ENCODE data around the gene CFAP410. TPM values are rescaled to one million over a fixed set of nuclear protein-coding genes. Genes with fewer than 3 reads are reported as not detected.

Gene CFAP410
- total and polyA plus RNA-seq, 2 of the 8 experiments (the other 6 are each of a cell fraction or from before 2014, with no cell fraction given) = 10.6 to 12.0 TPM

- Histone ChIP-seq H3K4me2 (ENCODE audit: insufficient read depth in 1 of 2, low read depth in 2 of 2, low read length in 2 of 2) (peak within 1 kb of the TSS; percentile 89 to 90), H3K4ac (replicated peaks; ENCODE audit: insufficient read length, low read depth, low read length) (peak within 1 kb of the TSS; percentile 9), H4K91ac (replicated peaks; ENCODE audit: insufficient read length, low read length) (peak within 1 kb of the TSS; percentile 4), H2BK5ac (ENCODE audit: low read depth, low read length) (peak within 1 kb of the TSS; percentile 60; the same call in 1 of the 2 replicates), H2BK20ac (ENCODE audit: low read length) (no peak within 1 kb of the TSS), H2BK120ac (replicated peaks; ENCODE audit: low read depth, low read length) (no peak within 1 kb of the TSS), H2BK15ac (ENCODE audit: low read length) (peak within 1 kb of the TSS; percentile 20; the same call in 1 of the 2 replicates), H3K56ac (replicated peaks; ENCODE audit: insufficient read length, low read depth, low read length) (no peak within 1 kb of the TSS), H3K9me3 (ENCODE audit: insufficient read depth in 2 of 2, low read depth in 1 of 2, low read length in 1 of 2) (no peaks in the 10 kb centered on the region), H3K9ac (replicated peaks in 1 of 4; ENCODE audit: extremely low read depth in 1 of 4, low read depth in 3 of 4, low read length in 3 of 4) (peak within 1 kb of the TSS in 2 of 4 experiments; percentile 15 to 56; a peak in 3 of 7 replicates), H4K8ac (ENCODE audit: extremely low read depth, insufficient read depth, low read length) (peak within 1 kb of the TSS; percentile 71), H3K36me3 (ENCODE audit: control insufficient read depth in 2 of 4, insufficient read depth in 4 of 4, low read length in 3 of 4) (no peaks in the 10 kb centered on the region), H3K79me2 (ENCODE audit: control insufficient read depth in 1 of 2, insufficient read depth in 2 of 2, low read length in 2 of 2) (peaks cover 0 to 3% of the 10 kb centered on the region in 2 experiments; a peak in 1 of 4 replicates), H3K23ac (ENCODE audit: insufficient read length) (no peak within 1 kb of the TSS), H2AK5ac (ENCODE audit: low read depth, low read length) (no peak within 1 kb of the TSS), H3K4me3 (ENCODE audit: extremely low read depth in 1 of 4, insufficient read depth in 2 of 4, low read depth in 3 of 4, low read length in 4 of 4) (peak within 1 kb of the TSS; percentile 55 to 68 (median 64)), H3K27me3 (replicated peaks in 1 of 4; ENCODE audit: control insufficient read depth in 3 of 4, extremely low read depth in 1 of 4, insufficient read depth in 3 of 4, low read length in 3 of 4) (peaks cover 0 to 3% (median 0%) of the 10 kb centered on the region in 4 experiments; a peak in 2 of 7 replicates), H3K79me1 (ENCODE audit: low read depth, low read length) (peaks cover 6% of the 10 kb centered on the region; the same call in 1 of the 2 replicates), H3K18ac (ENCODE audit: extremely low read depth, low read length) (peak within 1 kb of the TSS; percentile 71), H3K27ac (ENCODE audit: low read depth, low read length) (no peak within 1 kb of the TSS; the same call in 1 of the 2 replicates), H2BK12ac (ENCODE audit: low read depth, low read length) (0 out of 2 replicates have a peak within 1 kb of the TSS, but pooled peaks have one; percentile 4), H3K4me1 (replicated peaks in 1 of 4; ENCODE audit: control insufficient read depth in 3 of 4, insufficient read depth in 4 of 4, low read length in 3 of 4) (peaks cover 0 to 19% (median 5%) of the 10 kb centered on the region in 4 experiments; a peak in 5 of 7 replicates), H4K20me1 (replicated peaks in 1 of 2; ENCODE audit: control insufficient read depth in 1 of 2, insufficient read depth in 2 of 2, low read length in 2 of 2) (peaks cover 6 to 12% of the 10 kb centered on the region in 2 experiments), H3K14ac (ENCODE audit: insufficient read length) (no peak within 1 kb of the TSS), H2AFZ (ENCODE audit: low read length) (peak within 1 kb of the TSS; percentile 80), H3K23me2 (ENCODE audit: low read depth, low read length) (peaks cover 12% of the 10 kb centered on the region; the same call in 1 of the 2 replicates), H4K5ac (ENCODE audit: insufficient read length, low read depth, low read length) (peak within 1 kb of the TSS; percentile 90)
- no peak for FAIRE-seq
- ChIA-PET POLR2A (ENCODE audit: partially characterized antibody) (no interaction called here), CTCF (ENCODE audit: partially characterized antibody) (interaction anchor here (1.0 to 2.0 kb wide), 5 partner anchors 9 to 180 kb away, joined by 3 to 7 read pairs (median 3); partner anchors contain the start of gene TRPM2)
- WGBS, 2 experiments (ENCODE audit: extremely low coverage in 1 of 2, insufficient coverage in 1 of 2, insufficient read length in 1 of 2, insufficient replicate concordance in 2 of 2, low coverage in 1 of 2, low lambda C conversion rate in 2 of 2, missing lambda C conversion rate in 1 of 2) = 1% methylated on average over 26 of the region's 94 CpGs; no CpG with 5 or more reads in 1 of the 2 experiments
- DNase-seq (ENCODE audit: low read depth in 1 of 2, low spot score in 2 of 2) = peak; percentile 29 to 83
- TF ChIP-seq ATF3 (IDR thresholded peaks at IDR 0.05; ENCODE audit: insufficient read depth, low read depth, low read length) (no peak), CREB1 (IDR thresholded peaks at IDR 0.05) (peak; percentile 24; the same call in 1 of the 2 replicates), PHF8 (conservative IDR thresholded peaks at IDR 0.05; ENCODE audit: low read depth, low read length) (no peak), MAFK (IDR thresholded peaks at IDR 0.05; ENCODE audit: low read depth, low read length) (no peak), JUN (IDR thresholded peaks at IDR 0.05; ENCODE audit: low read depth, low read length) (no peak), SIN3A (conservative IDR thresholded peaks at IDR 0.05 in 1 of 2, IDR thresholded peaks at IDR 0.05 in 1 of 2; ENCODE audit: low read depth in 1 of 2, low read length in 2 of 2) (peak; percentile 58 to 81; a peak in 1 of 4 replicates), EP300 (IDR thresholded peaks at IDR 0.05; ENCODE audit: borderline replicate concordance in 1 of 2, low read depth in 2 of 2, low read length in 2 of 2) (peak in 1 of 2 experiments; percentile 70; a peak in 1 of 3 replicates), TAF1 (IDR thresholded peaks at IDR 0.05; ENCODE audit: low read depth, low read length) (0 out of 2 replicates have a peak, but pooled peaks have one; percentile 27)
- TF ChIP-seq, protein P1, sequence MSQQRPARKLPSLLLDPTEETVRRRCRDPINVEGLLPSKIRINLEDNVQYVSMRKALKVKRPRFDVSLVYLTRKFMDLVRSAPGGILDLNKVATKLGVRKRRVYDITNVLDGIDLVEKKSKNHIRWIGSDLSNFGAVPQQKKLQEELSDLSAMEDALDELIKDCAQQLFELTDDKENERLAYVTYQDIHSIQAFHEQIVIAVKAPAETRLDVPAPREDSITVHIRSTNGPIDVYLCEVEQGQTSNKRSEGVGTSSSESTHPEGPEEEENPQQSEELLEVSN (IDR thresholded peaks at IDR 0.05) = peak; percentile 50; the same call in 1 of the 2 replicates
Observed at GRCh38 chr21:44299458-44300261, 39.5 kb downstream of the CFAP410 start, which contains the start of gene PFKL. PFKL (plus strand) TSS chr21:44300053; CDS start chr21:44300106, 53 bp downstream.

Data from H1 (cell line).